Kidney (tissue), 14 donors: ENCODE results near the gene C19orf38. TPM values are rescaled to one million over a fixed set of nuclear protein-coding genes. Genes with fewer than 3 reads are reported as not detected.

ENCODE experiments used
- DNase-seq, 5 donors: peaks; one replicate each; pipeline ENCODE4 v3.0.0-alpha.2; 2013 to 2020
- FAIRE-seq: peaks from 2 replicates; lab custom pipeline; 2012; peaks lifted over from hg19 to GRCh38; lab: Jason Lieb, UNC
- H3K27ac ChIP-seq, 2 donors: one replicate each; pipeline ENCODE4 v1.7.0; 2013; ENCODE audit warnings: low read depth in 2 of 2, low read length in 2 of 2, inconsistent platforms in 1 of 2
- H3K27me3 ChIP-seq: one replicate; pipeline ENCODE4 v1.7.1; 2013; ENCODE audit warnings: low read length, inconsistent platforms; ENCODE audit not compliant: control insufficient read depth, insufficient read depth
- H3K36me3 ChIP-seq, 3 donors: one replicate each; pipeline versions ENCODE4 v1.7.0 to v1.7.1; 2013; ENCODE audit warnings: low read length in 3 of 3, control low read depth in 1 of 3, inconsistent platforms in 1 of 3; ENCODE audit not compliant: insufficient read depth in 3 of 3, control insufficient read depth in 2 of 3
- H3K4me1 ChIP-seq, 3 donors: one replicate each; pipeline versions ENCODE4 v1.7.0 to v1.7.1; 2013; ENCODE audit warnings: low read length in 3 of 3, inconsistent platforms in 1 of 3, low read depth in 1 of 3; ENCODE audit not compliant: control insufficient read depth in 2 of 3, insufficient read depth in 2 of 3
- H3K4me3 ChIP-seq, 3 donors: one replicate each; pipeline versions ENCODE4 v1.7.0 to v1.8.1; 2013; ENCODE audit warnings: low read length in 3 of 3, control low read depth in 1 of 3, inconsistent platforms in 1 of 3
- H3K9ac ChIP-seq, 3 donors: one replicate each; pipeline versions ENCODE4 v1.7.0 to v1.7.1; 2013; ENCODE audit warnings: low read length in 3 of 3, control low read depth in 1 of 3, inconsistent platforms in 1 of 3
- H3K9me3 ChIP-seq, 3 donors: one replicate each; pipeline versions ENCODE4 v1.7.0 to v1.7.1; 2013; ENCODE audit warnings: low read length in 3 of 3, control low read depth in 1 of 3, inconsistent platforms in 1 of 3; ENCODE audit not compliant: control insufficient read depth in 2 of 3, insufficient read depth in 1 of 3
- intact Hi-C: fragments of 100-400 bp; cut with DNase I; formaldehyde crosslinking; loops from one replicate; pipeline ENCODE4 v1.11.1; 2022
- polyA plus RNA-seq: library from polyadenylated mRNA; stranded (reverse); fragments of 350-450 nt; fragmentation: Illumina TruSeq; extraction: RNeasy Lipid Tissue Mini Kit (QIAGEN cat#74804); gene quantifications from one replicate; pipeline ENCODE4 v1.2.3, GENCODE V29; 2014; ENCODE audit warnings: low read depth, low replicate concordance; ENCODE audit not compliant: insufficient read depth
- total RNA-seq: library from RNA; stranded (reverse); fragmentation: NEBNext Ultra II Directional; extraction: Animal tissue kit (Norgen Biotek cat#: 25700); gene quantifications from one replicate; pipeline ENCODE4 v1.2.1, GENCODE V29; 2021
- TF ChIP-seq, protein P1 (sequence below): IDR thresholded peaks from 3 replicates; pipeline ENCODE4 v1.5.1; 2012; ENCODE audit warnings: mild to moderate bottlenecking, moderate library complexity, borderline replicate concordance; ENCODE audit not compliant: insufficient read depth; ENCODE audit errors: extremely low read depth
- donor health status: control.
- donor health status: control.
- donor health status: control.
- donor health status: control.
- donor health status: control.
- donor health status: DM: yes; HTN: yes; CAD: no.
- donor health status: Normal renal cell carcinoma (clear cell type).

The C19orf38 gene
- total and polyA plus RNA-seq, 2 donors from 2014 or later, result 2.4 to 3.3 TPM

DNA sequence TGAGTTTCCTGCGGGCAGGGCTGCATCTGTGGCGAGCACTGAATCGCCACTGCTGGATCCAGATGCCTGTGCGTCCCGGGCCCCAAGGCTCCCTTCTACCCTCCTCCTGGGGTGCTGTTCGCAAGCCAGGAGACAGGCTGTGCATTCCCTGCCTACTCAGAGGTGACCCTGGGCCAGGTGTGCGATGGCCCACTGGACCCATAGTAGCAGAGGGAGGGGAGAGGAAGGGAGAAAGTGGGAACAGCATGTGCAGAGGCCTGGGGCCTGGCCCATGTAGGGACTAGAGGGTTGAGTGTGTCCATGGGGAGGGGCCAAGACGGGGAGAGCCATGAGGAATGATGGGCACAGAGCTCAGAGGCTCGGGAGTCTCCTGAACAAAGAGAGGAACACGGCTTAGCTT, 50.4 kb downstream of the C19orf38 start:
- Histone ChIP-seq H3K4me3 (no peak overlapping the region), H3K9ac (no peak overlapping the region), H3K27ac (no peak overlapping the region), H3K9me3 (no peaks in the 10 kb centered on the region), H3K27me3 (no peaks in the 10 kb centered on the region), H3K36me3 (no peaks in the 10 kb centered on the region), H3K4me1 (peaks cover 0 to 23% (median 0%) of the 10 kb centered on the region in 3 donors)
- intact Hi-C loops, result no loop called here
- FAIRE-seq, result no peak
- no peak for DNase-seq
- TF ChIP-seq, protein P1, sequence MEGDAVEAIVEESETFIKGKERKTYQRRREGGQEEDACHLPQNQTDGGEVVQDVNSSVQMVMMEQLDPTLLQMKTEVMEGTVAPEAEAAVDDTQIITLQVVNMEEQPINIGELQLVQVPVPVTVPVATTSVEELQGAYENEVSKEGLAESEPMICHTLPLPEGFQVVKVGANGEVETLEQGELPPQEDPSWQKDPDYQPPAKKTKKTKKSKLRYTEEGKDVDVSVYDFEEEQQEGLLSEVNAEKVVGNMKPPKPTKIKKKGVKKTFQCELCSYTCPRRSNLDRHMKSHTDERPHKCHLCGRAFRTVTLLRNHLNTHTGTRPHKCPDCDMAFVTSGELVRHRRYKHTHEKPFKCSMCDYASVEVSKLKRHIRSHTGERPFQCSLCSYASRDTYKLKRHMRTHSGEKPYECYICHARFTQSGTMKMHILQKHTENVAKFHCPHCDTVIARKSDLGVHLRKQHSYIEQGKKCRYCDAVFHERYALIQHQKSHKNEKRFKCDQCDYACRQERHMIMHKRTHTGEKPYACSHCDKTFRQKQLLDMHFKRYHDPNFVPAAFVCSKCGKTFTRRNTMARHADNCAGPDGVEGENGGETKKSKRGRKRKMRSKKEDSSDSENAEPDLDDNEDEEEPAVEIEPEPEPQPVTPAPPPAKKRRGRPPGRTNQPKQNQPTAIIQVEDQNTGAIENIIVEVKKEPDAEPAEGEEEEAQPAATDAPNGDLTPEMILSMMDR, result no peak

DNA sequence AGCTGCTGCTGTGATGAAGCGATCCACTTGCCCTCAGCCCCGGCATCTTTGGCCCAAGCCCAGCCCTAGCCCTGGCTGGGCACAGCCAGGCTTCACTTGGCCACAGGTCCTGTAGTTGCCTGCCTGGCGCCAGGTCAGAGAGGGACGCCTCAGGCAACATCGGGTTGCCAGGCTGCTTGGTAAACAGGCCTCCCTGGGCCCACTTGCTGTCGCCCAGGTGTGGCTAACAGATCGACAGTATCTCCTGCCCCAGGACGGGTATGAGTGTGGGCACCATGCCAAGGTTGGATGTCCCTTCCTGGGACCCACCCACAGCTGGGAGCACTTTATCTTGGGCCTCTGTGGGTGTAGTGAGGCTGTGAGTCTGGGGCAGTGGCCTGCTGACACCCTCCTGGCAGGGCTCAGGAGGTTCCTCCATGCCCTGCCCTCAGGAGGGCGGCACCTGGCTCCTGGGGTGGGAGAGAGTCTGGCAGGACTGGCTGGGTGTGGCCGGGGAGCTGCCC, 51.0 kb downstream of the C19orf38 start:
- H3K9me3 ChIP-seq, result no peaks in the 10 kb centered on the region
- TF ChIP-seq, protein P1, result no peak
- FAIRE-seq (no peak), DNase-seq (peak in 1 of 5 donors; percentile 90)
- peak overlapping the region in 1 of 3 donors; percentile 19 for H3K9ac ChIP-seq
- no peak overlapping the region for H3K4me3 ChIP-seq
- peaks cover 0 to 21% (median 0%) of the 10 kb centered on the region in 3 donors for H3K4me1 ChIP-seq
- intact Hi-C loops, result no loop called here
- no peaks in the 10 kb centered on the region for H3K27me3 ChIP-seq
- no peak overlapping the region for H3K27ac ChIP-seq
- H3K36me3 ChIP-seq, result no peaks in the 10 kb centered on the region

DNA sequence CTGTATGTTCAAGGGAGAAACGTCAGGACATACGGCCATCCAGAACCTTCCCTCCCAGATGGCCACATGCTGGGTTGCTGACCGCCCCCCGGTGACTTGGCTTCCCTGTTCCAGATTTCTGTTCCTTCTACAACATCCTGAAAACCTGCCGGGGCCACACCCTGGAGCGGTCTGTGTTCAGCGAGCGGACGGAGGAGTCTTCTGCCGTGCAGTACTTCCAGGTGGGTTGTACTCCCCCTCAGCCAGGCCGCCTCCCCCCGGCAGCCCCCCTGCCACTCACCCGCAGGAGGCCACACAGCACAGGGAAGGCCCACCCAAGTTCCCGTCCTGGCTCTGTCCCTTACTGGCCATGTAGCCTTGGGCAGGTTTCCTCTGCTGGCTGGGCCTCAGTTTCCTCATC, 59.7 kb downstream of the C19orf38 start:
- TF ChIP-seq, protein P1, result no peak
- FAIRE-seq, result no peak

More for the DNA sequence above, 59.7 kb downstream of the C19orf38 start:
- Histone ChIP-seq H3K9ac (no peak overlapping the region), H3K9me3 (no peaks in the 10 kb centered on the region), H3K27me3 (no peaks in the 10 kb centered on the region), H3K4me1 (peaks cover 0 to 4% (median 0%) of the 10 kb centered on the region in 3 donors), H3K4me3 (no peak overlapping the region), H3K27ac (no peak overlapping the region), H3K36me3 (peaks cover 2 to 22% (median 9%) of the 10 kb centered on the region in 3 donors)
- intact Hi-C loops, result no loop called here
- no peak for DNase-seq
